NT2/D1 (cell line): ENCODE data around the gene SERTAD2.

Source experiments
- DNase-seq: peaks from one replicate; pipeline ENCODE4 v3.0.0-alpha.2; 2011; ENCODE audit warnings: low read depth, low spot score
- H3K27me3 ChIP-seq: 2 replicates; pipeline ENCODE4 v1.6.0; 2011; ENCODE audit warnings: mild to moderate bottlenecking; ENCODE audit not compliant: insufficient read length, insufficient read depth
- H3K36me3 ChIP-seq: 2 replicates; pipeline ENCODE4 v1.6.1; 2011; ENCODE audit warnings: mild to moderate bottlenecking, low read length, mixed read lengths; ENCODE audit not compliant: insufficient read depth, insufficient read length
- H3K4me1 ChIP-seq: 2 replicates; pipeline ENCODE4 v1.5.1; 2011; ENCODE audit not compliant: insufficient read depth, insufficient read length
- H3K4me3 ChIP-seq: 2 replicates; pipeline ENCODE4 v1.5.1; 2011; ENCODE audit warnings: low read depth; ENCODE audit not compliant: insufficient read length
- H3K9ac ChIP-seq: 2 replicates; pipeline ENCODE4 v1.6.0; 2011; ENCODE audit warnings: low read depth; ENCODE audit not compliant: insufficient read length
- H3K9me3 ChIP-seq: 2 replicates; pipeline ENCODE4 v1.5.1; 2011; ENCODE audit warnings: mild to moderate bottlenecking, low read length; ENCODE audit not compliant: insufficient read depth
- SUZ12 ChIP-seq: IDR thresholded peaks from 2 replicates; pipeline ENCODE4 v1.6.1; 2011; ENCODE audit not compliant: insufficient read length, insufficient read depth; ENCODE audit errors: extremely low read depth
- YY1 ChIP-seq: IDR thresholded peaks from 2 replicates; pipeline ENCODE4 v1.6.1; 2011; ENCODE audit not compliant: insufficient read length, insufficient read depth
- ZNF274 ChIP-seq: IDR thresholded peaks from 2 replicates; pipeline ENCODE4 v1.6.1; 2011; ENCODE audit warnings: mild to moderate bottlenecking, low read depth, low read length

SERTAD2 gene

DNA sequence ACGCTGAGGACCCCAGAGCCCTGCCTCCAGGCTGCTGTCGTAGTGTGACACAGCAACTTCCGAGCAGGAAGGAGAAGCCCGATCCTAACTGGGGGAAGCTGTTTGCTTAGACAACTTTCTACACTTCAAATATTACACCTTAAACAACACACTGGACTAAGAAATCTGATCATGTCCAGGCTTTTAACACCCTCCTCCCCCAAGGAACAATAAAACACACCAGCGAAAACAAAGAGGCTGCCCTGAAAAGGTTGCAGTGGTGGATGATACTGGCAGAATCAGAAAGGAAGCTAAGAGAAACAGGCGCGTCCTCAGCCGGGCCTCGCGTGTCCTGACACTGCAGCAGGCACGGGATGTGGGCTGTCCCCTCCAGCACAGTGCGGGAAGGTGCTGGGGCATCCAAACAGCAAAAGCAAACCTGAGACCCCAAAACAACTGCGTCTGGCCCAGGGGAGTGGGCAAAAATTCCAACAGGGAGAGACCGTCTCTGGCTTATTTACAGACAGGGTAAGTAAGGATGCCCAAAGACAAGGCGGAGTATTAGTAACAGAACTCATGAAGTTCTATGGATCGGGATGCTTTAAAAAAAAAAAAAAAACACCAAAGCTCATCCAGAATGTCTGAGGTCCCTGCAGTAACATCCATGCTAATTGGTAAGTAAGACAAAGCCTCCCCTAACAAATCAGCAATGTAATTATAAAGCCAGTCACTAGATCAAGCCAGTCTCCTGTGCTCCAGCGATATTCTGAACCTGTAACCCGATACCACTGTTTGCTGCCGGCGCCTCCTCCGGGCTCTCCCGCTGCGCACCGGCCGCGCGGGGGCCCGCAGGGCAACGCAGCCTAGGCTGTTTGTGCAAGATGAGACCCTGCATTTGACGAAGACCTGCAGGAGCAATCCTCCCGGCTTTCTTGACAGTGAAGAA lies 9.0 kb downstream of the SERTAD2 start:
- Histone ChIP-seq H3K4me3 (peak overlapping the region; percentile 51), H3K4me1 (peaks cover 9% of the 10 kb centered on the region), H3K9ac (peak overlapping the region; percentile 88), H3K9me3 (no peaks in the 10 kb centered on the region), H3K36me3 (peaks cover 4% of the 10 kb centered on the region), H3K27me3 (no peaks in the 10 kb centered on the region)
- DNase-seq = peak; percentile 83
- TF ChIP-seq ZNF274 = no peak
- no peak for TF ChIP-seq SUZ12
- no peak for TF ChIP-seq YY1

DNA sequence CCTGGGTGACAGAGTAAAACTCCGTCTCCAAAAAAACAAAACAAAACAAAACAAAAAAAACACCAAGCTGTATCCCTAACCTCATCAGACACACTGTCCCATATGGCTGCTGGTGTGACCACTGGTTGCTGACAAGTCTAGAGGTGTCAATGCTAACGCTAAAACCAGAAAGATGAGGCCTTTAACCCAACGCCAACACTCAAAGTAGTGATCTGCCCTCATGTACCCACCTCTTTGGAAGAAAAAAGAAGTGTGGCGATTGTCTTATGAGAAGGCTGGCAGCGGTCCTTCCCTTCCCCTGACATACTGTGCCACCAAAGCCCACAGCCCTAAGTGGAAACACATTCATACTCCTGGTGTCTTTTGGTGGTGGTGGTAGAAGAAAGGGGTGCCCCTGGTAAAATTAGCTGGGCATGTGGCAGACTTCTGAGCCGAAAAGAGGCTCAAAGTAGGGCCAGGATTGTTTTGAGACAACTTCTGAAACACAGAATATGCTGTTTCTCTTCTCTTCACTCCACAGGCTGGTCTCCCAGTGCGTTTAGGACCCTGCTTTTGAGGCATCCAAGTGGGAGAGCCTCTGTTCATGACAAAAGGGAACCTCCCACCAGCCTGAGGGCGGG lies 9.8 kb downstream of the SERTAD2 start:
- Histone ChIP-seq H3K9me3 (no peaks in the 10 kb centered on the region), H3K36me3 (peaks cover 4% of the 10 kb centered on the region), H3K9ac (peak overlapping the region; percentile 4), H3K4me3 (no peak overlapping the region), H3K27me3 (no peaks in the 10 kb centered on the region), H3K4me1 (peaks cover 9% of the 10 kb centered on the region)
- no peak for DNase-seq
- no peak for TF ChIP-seq YY1
- no peak for TF ChIP-seq ZNF274
- no peak for TF ChIP-seq SUZ12

DNA sequence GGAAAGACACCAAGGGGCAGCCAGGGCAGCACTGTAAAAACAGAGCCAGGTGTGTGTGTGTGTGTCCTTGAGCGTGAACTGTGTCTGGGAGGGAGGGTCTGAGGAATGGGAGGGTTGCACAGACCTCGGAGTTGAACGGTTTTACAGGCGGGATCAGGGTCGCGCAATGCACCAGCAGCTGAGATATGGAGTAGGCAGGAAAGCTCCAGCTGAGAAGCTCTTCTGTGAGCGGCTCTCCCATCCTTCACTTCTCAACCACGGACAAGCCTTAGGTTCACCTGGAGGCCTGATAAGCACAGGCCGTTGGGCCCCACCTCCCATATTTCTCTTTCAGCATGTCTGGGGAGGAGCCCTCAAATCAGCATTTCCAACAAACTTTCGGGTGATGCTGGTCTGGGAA lies 12.1 kb downstream of the SERTAD2 start:
- no peaks in the 10 kb centered on the region for H3K9me3 ChIP-seq
- H3K4me3 ChIP-seq = no peak overlapping the region
- no peaks in the 10 kb centered on the region for H3K27me3 ChIP-seq
- TF ChIP-seq SUZ12 (no peak), YY1 (no peak), ZNF274 (no peak)
- peaks cover 12% of the 10 kb centered on the region for H3K4me1 ChIP-seq
- H3K9ac ChIP-seq = no peak overlapping the region
- peaks cover 14% of the 10 kb centered on the region for H3K36me3 ChIP-seq
- no peak for DNase-seq

DNA sequence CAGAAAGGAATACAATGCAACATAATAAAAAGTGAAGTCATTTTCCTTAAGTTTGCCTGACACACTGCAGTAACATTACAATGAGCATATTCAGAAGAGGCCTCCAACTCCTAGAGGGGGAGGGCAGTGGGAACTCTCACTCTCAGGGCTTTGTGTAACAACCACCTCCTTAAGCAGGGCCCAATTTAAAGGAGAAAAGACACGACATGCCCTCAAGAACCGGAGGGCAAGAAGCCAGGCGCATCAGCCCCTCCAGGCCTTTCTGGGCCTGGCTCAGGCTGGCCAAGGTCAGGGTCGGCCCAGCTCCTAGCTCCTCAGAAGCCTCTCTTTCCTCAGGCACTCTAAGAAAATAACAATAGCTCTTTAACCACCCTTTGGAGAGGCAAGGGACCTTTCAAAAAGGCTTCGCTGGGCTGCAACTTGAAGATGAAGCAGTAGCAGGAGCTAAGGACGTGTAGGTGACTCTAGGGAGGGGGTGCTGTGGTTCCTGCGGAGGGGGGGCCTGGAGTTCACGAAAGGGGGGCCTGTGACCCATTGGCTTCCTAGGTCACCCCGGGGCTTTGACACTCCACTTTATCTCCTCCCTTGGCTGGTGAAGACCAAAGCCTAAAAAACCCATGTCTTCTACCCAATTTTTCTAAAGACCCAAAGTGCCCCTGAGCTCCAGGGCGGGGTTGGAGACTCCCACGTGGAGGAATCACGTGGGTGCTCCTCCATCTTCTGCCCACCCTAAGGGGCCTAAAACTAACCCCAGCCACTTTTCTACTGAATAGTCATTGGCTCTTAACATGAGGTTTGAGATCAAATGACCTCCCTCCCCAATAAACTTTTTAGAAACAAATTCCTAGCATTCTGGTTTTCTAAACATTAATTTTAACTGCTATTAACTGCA lies 13.3 kb downstream of the SERTAD2 start:
- H3K9ac ChIP-seq = no peak overlapping the region
- peaks cover 11% of the 10 kb centered on the region for H3K4me1 ChIP-seq
- no peaks in the 10 kb centered on the region for H3K27me3 ChIP-seq
- H3K36me3 ChIP-seq = peaks cover 26% of the 10 kb centered on the region
- no peak overlapping the region for H3K4me3 ChIP-seq
- H3K9me3 ChIP-seq = no peaks in the 10 kb centered on the region
- peak; percentile 63 for DNase-seq
- no peak for TF ChIP-seq SUZ12
- no peak for TF ChIP-seq YY1
- no peak for TF ChIP-seq ZNF274

DNA sequence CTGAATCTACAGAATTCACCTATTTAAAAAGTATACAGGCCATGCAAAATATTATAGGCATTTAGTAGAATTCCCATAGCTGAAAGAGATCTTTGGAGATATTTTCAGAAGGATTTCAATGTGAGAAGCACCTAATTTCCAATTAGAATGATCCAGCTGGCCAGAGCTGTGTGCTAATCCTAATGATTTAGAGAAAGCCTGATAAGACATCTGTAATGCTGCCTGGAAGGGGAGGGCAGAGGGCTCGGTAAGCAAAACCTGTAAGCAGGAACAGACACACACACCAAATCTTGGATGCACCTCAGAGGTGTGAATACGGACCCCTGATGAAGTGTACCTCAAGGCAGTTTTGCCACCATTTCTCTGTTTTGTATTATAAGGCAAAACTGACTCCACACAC lies 14.0 kb downstream of the SERTAD2 start:
- H3K4me1 ChIP-seq = peaks cover 11% of the 10 kb centered on the region
- no peak overlapping the region for H3K9ac ChIP-seq
- TF ChIP-seq ZNF274 (no peak), SUZ12 (no peak), YY1 (no peak)
- no peak for DNase-seq
- H3K9me3 ChIP-seq = no peaks in the 10 kb centered on the region
- H3K36me3 ChIP-seq = peaks cover 33% of the 10 kb centered on the region
- no peak overlapping the region for H3K4me3 ChIP-seq
- H3K27me3 ChIP-seq = no peaks in the 10 kb centered on the region

DNA sequence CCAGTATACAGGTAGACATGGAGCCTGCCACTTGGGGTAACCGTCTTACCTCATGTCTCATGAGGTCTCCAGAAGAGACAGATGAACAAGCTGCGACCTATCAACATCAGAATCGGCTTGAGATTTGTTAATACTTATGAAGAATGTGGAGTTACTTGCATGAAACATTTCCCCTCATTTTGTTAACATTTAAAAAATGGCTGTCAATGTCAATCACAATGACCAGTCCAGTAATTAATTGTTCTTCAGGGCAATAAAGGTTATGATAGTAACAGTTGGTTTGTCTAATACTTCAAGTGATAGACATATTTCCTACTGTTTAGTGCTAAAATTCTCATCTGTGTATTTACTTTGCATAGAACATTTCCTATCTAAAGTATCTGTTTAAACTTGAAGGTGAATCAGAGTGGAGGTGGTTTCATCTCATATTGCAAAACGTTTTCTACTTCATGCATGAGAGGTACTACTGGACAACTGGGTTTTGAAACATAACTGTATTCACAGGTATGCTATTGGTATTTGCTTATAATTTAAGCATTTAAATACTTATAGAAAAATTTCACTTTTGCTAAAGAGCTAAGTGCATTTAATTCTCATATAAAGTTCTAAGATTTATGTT lies 15.1 kb downstream of the SERTAD2 start:
- Histone ChIP-seq H3K27me3 (no peaks in the 10 kb centered on the region), H3K4me1 (peaks cover 10% of the 10 kb centered on the region), H3K4me3 (no peak overlapping the region), H3K36me3 (peaks cover 42% of the 10 kb centered on the region), H3K9me3 (no peaks in the 10 kb centered on the region), H3K9ac (no peak overlapping the region)
- TF ChIP-seq SUZ12 (no peak), ZNF274 (no peak), YY1 (no peak)
- no peak for DNase-seq

DNA sequence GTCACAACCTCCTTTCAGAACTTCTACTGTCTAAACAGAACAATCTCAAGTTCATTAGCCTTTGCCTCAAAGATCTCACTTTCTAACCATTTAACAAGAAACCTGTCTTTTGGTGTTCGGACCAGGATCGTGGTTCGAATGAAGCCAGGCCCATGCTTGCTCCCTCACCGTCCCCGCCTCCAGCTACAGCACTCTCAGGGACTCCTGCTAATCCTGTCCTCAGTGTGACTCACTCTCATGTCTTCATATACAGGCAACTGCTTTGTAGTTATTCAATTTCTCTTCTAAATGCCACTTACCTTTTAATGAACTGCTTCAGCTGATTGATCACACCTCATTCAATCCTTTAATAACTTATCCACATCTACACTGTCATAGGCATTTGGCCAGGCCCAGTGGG lies 15.8 kb downstream of the SERTAD2 start:
- DNase-seq = no peak
- Histone ChIP-seq H3K36me3 (peaks cover 48% of the 10 kb centered on the region), H3K9ac (no peak overlapping the region), H3K27me3 (no peaks in the 10 kb centered on the region), H3K4me1 (peaks cover 7% of the 10 kb centered on the region), H3K4me3 (no peak overlapping the region), H3K9me3 (no peaks in the 10 kb centered on the region)
- TF ChIP-seq YY1 = no peak
- no peak for TF ChIP-seq ZNF274
- no peak for TF ChIP-seq SUZ12
